ENCODE results near the gene C2orf42. TPM values are rescaled to one million over a fixed set of nuclear protein-coding genes. Genes with fewer than 3 reads are reported as not detected.

Gene C2orf42
- 14.4 and 21.3 TPM in 2 replicates for total RNA-seq

GRCh38 chr2:70190418-70191243 is at the start of gene C2orf42:
Gene C2orf42 (minus strand): TSS chr2:70191019. CDS start chr2:70181985, 9,034 bp downstream.

Other genes starting within 250 kb of the C2orf42 start
- 0.18 TPM in 1 of 2 replicates, not detected in the other for gene ASPRV1, start 229.4 kb downstream of the C2orf42 start, total RNA-seq
- 65.0 and 94.4 TPM in 2 replicates for gene PCBP1, start 103.5 kb downstream of the C2orf42 start, total RNA-seq
- 24.6 and 54.0 TPM in 2 replicates for gene TIA1, start 57.6 kb upstream of the C2orf42 start, total RNA-seq
- 77.8 and 85.4 TPM in 2 replicates for gene PCYOX1, start 67.1 kb upstream of the C2orf42 start, total RNA-seq
- 107 and 139 TPM in 2 replicates for gene SNRPG, start 102.7 kb upstream of the C2orf42 start, total RNA-seq
- gene FAM136A, start 111.0 kb upstream of the C2orf42 start, total RNA-seq = 24.6 and 28.9 TPM in 2 replicates

All from cardiac atrium fibroblast (primary cell).